LHCN-M2 (cell line): ENCODE measurements around the gene KCNK10. TPM values are rescaled to one million over a fixed set of nuclear protein-coding genes. Genes with fewer than 3 reads are reported as not detected.

ENCODE experiments used
- DNase-seq: peaks from one replicate; pipeline ENCODE4 v3.0.0-alpha.2; 2012; ENCODE audit warnings: low read depth
- total RNA-seq: library from RNA; depleted of rRNA; stranded (reverse); fragments of >200 nt; gene quantifications from 2 replicates; pipeline ENCODE4 v1.2.3, GENCODE V29; 2014

KCNK10 gene
- total RNA-seq, 1 experiment from 2014 or later, result not detected

DNA sequence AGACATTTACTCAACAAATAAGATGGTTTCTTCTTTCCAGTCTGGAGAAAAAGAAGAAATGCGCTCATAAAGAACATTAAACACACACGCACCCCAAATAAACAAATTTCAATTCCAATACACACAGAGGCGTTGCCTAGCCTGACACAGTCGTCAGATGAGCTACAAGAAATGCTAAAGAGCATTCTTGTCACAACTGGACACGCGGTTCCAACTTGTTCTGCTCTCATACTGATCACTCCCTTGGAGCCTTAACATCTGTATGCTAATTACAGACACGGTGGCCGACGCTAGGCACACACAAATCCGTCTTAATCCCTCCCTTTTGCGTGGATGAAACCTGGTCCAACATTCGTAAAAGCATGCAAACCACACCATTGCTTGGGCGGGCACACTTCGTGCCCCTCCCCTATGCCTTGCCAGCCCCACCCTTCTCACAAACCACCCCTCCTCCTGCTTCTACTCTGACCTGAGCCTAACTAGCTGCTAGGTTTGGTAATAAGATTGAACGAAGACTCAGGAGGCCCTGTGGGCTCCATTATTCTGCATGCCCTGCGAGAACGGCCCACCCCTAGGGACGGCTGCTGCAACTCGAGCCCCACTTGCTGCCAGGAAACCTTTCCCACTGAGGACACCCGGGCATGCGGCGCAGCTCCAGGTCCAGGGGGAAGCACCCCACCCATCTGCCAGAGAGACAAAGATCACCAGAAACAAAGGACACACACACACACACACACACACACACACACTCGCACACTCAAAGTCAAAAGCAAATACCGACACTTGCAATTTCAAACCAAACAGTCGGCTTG lies 1.2 kb downstream of the KCNK10 start:
- DNase-seq, result no peak

DNA sequence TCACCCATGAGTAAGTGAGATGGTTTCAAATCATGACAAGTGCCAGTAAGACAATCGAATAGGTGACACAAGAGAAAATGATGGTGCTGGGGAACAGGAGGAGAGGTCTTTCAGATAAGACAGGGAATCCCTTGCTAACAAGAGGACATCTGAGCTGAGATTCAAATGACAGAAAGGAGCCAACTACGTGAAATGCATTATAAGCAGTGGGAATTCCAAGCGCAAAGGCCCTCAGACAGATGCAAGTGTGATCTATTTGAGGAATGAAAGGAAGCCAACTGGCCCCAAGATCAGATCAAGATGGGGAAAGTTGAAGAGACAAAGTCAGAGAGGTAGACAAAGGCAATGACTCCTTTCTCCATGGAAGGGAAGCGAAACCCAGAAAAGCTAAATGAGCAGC lies 4.7 kb downstream of the KCNK10 start:
- no peak for DNase-seq

DNA sequence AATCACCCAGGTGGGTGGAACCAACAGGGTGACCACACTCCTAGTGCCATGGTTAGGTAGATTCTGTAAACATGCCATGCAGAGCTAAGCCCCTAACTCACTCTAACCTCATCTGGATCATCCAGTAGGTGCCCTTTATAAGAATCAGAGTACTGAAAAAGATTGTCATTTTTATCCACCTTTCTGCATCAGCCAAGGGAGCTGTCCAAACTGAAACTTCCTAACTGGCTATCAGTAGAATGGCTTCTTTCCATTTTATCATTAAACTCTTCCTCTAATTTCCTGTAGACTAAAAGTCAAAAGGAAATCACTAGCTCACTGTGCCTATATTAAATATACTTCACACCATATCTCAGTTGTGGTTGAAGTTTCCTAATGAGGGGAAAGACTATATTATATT lies 6.5 kb downstream of the KCNK10 start:
- DNase-seq, result no peak

DNA sequence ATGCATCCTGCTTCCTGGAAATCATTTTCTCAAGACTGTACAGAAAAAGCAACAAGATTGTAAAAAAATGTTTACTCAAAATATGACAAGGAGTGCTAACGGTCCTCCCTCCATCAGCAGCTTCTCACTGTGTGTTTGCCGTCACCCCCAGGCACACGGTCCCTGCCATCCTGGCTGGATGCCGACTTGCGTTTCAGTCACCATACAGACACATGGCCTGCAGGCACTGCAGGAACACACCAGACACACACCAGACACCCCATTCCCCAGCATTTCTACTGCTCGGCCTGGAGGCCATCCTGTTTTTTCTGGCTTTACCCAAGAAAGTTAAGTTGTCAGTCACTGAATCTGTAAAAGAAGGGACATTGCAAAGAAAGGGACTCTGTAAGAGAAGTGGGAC lies 10.8 kb downstream of the KCNK10 start:
- DNase-seq, result no peak

DNA sequence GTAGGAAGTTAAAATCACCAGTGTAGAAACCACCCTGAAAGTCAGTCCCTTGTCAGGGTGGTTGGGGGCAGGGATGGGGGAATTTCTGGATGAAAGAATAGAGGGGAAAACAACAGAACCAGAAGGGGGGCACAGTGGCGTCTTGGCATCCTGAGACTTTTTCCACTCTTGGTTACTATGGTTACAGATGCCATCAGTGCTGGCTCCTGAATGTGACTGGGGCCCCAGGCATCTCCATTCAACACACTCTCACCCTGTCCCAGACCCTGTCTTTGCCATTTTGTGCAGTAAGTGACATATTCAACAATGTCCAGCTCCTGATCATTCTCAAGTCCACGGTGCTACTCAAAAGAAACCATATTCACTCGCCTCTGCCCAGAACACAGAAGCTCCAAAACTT lies 11.3 kb downstream of the KCNK10 start:
- no peak for DNase-seq

DNA sequence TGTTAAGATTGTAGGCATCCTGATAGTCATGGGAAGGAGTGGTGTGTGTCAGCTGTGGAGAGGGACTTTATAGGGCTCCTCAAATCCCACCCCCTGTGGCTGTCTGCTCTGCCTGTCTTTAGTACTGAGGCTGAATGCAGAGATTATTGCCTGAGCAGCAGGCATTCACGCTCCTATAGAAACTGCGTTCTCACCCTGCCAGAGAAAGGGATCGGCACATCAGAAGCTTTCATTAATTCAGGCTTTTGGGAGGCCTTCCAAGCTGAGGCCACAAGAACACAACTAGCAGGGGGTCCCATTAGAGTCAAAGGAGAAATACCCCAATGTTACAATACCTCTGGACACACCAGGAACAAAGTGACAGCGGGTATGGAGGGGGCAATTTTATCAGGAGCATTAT lies 12.6 kb downstream of the KCNK10 start:
- DNase-seq, result no peak

DNA sequence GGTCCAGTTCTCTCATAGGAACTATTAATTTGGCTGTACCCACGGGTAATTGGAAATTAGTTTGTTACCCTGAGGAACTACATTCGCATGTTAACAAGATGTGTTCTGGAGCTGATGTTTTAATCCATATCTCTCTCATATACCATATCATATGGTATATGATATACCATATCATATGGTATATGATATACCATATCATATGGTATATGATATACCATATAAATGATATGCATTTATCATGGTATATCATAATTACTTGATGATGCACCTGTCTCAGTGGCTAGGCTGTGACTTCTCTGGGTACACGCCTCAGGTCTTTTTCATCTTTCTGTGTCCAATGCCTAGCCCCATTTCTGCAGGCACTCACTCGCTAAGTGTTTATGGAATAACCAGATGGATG lies 13.0 kb downstream of the KCNK10 start:
- no peak for DNase-seq

DNA sequence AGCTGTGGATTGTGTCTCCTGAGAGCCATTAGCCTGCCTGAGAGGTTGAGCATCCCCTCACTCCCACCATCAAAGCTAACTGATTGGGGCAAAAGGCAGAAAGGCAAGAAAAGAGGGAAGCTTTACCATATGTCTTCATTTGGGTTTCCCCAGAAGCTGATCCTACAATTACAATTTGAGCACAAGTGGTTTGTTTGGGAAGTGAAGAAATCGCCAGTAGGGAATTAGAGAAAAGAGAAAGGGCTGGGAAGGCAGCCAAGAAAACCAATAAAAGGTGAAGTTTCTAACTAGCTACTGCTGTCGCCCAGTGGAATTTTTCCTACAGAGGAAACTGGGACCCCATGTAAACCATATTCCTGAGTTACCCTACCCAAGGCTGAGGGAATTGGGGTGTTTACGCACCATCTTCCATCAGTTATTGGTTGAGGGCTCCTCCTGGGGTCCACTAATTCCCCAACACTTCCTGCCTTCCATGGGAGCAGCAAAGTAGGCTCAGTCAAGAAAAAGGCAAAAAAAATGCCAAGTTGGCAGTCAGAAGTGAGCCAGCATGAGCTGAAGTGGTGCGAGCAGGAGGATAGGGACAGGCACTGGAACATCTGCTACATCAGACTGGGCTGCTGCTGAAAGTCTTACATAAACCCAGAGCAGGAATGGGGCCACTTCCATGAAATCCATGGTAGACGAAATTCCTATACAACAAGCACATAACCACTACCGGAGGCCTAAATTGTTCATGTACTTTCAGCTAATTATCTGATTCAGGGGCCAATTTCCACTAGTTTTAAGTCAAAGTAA lies 17.3 kb downstream of the KCNK10 start:
- DNase-seq, result no peak

DNA sequence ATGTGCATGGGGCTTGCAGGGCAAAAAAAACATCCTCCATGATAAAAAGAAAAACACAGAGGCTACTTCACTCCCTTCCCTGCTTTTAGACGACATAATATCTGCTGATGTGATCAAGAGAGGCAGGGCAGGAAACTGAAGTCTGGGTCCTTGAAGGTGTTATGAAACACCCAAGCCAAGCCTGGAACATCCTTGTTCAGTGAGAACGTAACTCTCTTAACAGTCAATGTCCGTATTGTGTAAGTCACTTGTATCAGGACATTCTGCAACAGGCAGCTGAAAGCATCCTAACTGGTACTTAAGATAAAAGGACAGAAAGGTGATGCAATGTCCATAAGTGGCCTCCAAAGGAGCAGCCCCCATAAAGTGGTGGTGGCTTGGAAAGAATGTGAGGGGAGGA lies 20.0 kb downstream of the KCNK10 start:
- DNase-seq, result no peak

DNA sequence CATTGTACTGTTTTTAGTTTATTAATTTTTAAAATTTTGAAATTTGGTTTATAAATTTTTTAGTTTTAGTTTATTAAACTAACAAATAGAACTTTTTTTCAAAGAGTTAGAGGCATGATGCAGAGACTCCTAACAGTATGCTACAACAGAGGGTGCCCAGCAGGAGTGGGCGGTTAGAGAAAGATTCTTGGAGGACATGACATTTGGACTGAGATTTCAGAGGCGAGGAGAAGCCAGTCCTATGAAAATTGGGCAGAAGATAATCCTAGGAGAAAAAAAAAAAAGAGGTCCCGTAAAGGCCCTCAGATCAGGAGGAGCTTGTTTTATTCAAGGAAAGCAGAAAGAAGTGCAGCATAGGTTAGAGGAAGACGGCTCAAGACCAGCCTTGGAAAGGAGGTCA lies 21.7 kb downstream of the KCNK10 start:
- DNase-seq, result no peak

DNA sequence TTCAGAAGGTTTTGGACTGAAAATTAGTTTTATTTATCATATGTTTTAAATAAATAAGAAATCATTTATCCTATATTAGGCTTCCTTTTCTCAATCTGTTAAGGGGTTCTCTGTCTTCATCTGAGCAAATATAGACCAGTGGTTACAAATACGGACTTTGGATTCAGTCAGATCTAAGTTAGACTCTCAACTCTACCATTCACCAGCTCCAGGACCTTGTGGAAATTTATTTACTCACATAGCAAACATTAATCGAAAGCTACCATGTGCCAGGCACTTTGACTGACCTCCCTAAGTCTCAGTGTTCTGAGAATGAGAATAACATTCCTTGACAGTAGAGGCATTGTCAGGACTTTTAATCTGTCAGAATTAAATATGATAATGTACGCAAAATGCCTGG lies 22.3 kb downstream of the KCNK10 start:
- DNase-seq, result no peak

DNA sequence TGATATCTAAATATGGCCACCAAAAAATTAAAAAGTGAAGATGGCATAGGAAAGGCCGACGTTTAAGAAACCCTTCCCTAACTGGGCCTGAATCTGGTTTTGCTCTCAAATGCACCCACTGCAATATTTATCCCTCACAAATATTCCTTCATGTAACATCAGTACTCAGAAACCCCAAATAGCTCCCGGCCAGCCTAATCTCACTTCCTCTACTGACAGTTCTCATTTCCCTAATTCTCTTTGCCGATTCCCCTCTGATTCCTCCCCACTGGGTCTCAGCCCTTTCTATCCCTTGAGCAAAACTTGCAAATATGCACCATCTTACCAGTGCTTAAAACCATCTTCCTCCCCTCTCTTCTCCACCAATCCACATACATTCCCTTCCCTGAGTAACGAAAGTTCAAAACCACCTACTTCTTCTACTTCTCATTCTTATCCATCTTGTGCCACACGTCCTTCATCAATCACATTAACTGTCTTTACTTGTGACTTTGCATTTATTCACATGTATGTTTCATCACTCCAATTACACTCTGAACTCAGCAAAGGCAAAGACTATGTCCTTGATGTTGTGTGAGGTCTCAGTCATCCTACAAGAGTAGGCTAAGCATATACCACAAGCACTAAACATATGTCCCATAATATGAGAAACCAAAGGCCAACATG lies 23.1 kb downstream of the KCNK10 start:
- DNase-seq, result no peak

DNA sequence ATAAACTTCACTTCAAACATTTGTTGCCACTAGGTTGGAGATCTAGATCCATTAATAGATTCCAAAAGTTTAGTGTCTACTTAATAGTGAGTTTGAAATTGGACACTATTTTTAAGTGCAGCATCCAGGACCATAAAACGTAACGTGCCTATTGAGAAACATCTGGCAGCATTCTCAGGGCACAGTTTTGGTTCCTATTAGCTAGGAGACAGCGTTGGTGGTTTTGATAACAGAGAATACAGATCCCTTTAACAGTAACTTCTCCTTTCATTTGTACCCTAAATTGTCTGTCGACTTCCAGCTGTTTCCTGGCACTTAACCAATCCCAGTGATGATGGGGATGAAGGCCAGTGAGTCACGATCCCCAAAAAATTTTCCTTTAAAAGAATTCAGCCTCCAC lies 25.8 kb downstream of the KCNK10 start:
- no peak for DNase-seq

DNA sequence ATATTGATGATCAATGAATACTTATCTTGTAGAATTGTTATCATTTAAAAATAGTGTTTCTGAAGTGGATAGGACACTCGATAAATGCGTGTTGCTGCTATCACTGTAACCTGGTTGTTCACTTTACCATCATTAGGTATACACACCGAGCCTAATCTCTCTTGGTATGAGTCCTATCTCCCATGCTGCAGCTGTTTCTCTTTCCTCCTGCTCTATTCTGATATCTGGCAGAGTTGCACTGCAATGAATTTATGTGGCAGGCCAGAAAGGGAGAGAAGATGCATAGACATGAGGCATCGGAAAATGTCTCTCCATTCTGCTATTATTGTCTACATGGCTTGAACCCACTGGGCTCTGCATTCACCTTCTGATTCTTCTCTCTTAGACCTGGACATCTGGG lies 26.7 kb downstream of the KCNK10 start:
- DNase-seq, result no peak

DNA sequence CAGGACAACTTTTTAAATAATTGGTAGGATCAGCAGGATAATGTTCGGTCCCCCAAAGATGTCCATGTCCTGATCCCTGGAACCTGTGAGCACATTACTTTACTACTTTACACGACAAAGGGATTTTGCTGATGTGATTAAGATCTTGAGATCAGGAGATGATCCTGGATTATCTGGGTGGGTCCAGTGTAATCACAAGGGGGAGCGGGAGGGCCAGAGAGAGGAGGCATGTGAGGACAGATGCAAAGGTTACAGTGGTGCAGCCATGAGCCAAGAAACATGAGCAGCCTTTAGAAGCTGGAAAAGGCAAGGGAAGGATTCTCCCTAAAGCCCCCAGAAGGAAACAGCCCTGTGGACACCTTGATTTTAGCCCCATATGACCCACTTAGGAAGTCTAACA lies 33.1 kb downstream of the KCNK10 start:
- no peak for DNase-seq

DNA sequence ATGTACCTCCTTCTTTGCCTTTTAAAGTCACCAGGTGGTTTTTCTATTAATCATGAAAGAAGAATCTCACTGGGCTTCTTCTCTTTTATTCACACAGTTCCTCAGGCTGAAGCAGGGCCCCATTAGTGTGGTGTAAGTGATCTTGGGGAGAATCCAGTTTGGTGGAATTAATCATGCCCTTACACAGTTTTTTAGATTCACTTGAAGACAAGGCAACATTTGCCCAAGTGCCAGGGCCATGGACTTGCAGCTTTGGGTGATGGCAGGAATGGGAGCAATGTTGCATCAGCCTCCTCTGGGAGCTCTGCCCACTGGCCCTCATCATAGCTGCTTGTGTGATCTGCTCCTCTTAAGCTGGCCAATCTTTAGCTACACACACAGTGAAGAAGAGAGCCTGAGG lies 33.8 kb downstream of the KCNK10 start:
- DNase-seq, result no peak

DNA sequence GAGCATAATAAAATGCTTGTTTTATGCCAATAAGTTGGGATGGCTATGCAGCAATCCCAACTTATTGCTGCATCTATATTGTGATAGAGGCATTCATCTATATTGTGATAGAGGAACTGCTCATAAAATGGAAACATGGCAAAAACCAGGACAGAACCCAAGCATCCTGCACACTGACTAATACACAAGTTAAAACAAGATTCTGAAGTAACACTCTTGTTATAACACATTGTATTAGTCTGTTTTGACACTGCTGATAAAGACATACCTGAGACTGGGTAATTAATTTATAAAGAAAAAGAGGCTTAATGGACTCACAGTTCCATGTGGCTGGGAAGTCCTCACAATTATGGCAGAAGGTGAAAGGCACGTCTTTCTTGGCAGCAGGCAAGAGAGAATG lies 36.8 kb downstream of the KCNK10 start:
- no peak for DNase-seq

DNA sequence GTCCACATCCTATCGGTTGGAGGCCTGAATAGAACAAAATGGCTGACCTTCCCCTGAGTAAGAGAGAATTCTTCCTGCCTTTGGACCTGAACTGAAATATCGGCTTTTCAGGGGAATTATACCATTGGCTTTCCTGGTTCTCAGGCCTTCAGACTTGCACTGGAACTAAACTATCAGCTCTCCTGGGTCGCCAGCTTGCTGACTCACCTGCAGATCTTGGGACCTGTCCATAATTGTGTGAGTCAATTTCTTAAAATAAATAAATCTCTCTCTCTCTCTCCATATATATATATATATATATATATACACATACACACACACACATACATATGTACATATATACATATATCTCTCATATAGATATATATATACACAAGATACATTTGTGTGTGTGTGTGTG lies 41.6 kb downstream of the KCNK10 start:
- no peak for DNase-seq

DNA sequence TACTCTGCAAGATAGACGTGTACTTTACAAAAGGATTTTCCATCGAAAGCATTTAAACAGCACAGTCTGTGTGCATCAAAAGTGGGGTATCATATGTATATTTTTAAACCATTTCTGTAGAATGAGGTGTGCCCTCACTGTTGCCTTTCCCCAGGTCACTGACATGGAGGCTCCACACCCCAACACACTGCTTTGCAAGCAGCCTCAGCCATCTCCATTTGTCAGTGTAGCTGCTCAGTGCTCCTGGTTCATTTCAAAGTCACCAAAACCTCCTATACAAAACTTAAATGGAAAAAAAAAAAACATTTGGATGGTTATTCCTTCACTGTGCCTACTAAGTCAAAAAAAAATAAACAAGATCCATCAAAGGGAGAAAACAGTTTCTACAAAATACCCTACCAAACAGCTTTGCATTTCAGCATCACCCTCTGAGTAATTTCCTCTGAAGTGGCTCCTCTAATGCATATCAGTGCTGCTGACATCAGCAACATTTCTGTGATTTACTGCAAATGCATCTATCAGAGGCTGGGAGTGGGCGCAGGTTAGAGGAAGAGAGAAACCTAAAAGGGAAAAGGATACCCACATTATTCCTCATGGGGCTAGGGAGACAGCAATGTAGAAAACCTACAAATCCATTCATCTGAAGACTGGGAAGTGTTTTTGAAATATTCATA lies 46.0 kb downstream of the KCNK10 start:
- no peak for DNase-seq

DNA sequence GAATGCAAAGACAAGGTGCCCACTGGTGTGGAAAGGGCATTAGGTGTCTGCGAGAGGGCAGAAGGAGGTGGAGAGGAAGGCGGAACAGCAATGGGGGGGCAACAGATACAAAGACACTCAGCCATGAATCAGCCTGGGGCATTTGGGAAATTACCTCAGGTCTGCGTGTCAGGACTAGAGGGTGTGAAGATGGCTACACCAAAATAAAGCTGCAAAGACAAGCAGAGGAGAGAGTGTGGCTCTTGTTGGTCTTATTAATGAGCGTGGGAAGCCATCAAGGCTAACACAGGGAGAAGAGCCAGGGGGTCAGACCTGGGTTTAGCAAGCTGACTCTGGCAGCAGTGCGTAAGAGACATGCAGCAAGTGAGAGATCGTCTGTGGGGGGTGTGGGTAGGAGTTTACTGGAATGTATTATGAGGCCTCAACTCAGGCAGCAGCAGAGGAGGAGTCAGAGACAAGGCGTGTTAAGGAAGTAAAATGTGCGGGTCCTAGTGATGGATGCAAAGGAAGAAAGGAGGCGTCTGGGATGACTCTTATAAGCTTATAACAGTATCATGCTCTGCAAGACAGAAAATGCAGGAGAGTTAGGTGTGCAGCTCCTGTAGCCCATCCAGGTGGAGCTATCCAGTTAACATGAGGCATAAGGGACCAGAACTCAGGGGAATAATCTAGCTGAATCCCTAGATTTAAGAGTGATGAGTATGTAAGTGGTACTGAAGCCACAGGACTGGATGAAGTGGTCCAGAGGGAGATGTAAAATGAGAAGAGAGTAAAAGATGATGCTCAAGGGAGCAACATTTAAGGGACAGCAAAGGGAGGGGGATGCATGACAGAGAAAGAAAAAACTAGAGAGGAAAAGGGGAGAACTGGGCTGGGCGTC lies 50.4 kb downstream of the KCNK10 start:
- DNase-seq, result no peak

DNA sequence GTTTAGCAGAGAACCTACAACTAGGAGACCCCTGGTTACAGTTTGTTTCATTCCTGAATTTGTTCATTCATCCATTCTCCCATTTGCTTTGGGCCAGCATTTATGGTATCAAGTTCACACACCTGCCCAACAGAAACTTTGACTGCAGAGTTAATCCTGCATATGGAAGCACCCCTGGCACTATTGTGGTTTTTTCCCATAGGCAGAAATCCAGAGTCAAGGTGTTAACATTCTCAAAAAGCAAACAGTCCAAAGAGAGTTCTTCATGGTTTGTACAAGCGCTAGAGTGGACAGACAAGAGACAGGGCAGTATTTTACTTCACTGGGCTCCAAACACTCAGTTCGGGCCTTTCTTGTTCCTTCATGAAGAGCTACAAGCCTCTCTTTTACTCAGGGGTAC lies 51.9 kb downstream of the KCNK10 start:
- DNase-seq, result no peak
